Parathyroid adenoma (tissue), 2 donors: ENCODE measurements around the gene ZSCAN5B.
"Not testable (repeated sequence)": the region's sequence is repeated elsewhere in the genome, so short reads cannot be mapped to it uniquely, and the experiment has no call there.

Experiments
- H2AFZ ChIP-seq: fragments of 300-600 bp; sonication (generic); one replicate; pipeline ENCODE4 v1.7.0; 2017; ENCODE audit warnings: antibody characterized with exemption, mild to moderate bottlenecking
- H3K27ac ChIP-seq: fragments of 300-600 bp; sonication (generic); one replicate; pipeline ENCODE4 v1.7.0; 2017
- H3K27me3 ChIP-seq: fragments of 300-600 bp; sonication (generic); one replicate; pipeline ENCODE4 v1.7.0; 2017; ENCODE audit warnings: low read length; ENCODE audit not compliant: control insufficient read depth, insufficient read depth
- H3K36me3 ChIP-seq: fragments of 300-600 bp; sonication (generic); one replicate; pipeline ENCODE4 v1.7.0; 2017; ENCODE audit warnings: low read length; ENCODE audit not compliant: control insufficient read depth, insufficient read depth
- H3K4me1 ChIP-seq: fragments of 300-600 bp; sonication (generic); one replicate; pipeline ENCODE4 v1.7.0; 2017; ENCODE audit warnings: control low read depth
- H3K4me2 ChIP-seq: fragments of 300-600 bp; sonication (generic); one replicate; pipeline ENCODE4 v1.7.0; 2017; ENCODE audit warnings: low read length
- H3K4me3 ChIP-seq: fragments of 300-600 bp; sonication (generic); one replicate; pipeline ENCODE4 v1.7.0; 2017; ENCODE audit warnings: low read depth, low read length
- H3K79me2 ChIP-seq: fragments of 300-600 bp; sonication (generic); one replicate; pipeline ENCODE4 v1.7.0; 2017; ENCODE audit warnings: control low read depth
- H3K9ac ChIP-seq: fragments of 300-600 bp; sonication (generic); one replicate; pipeline ENCODE4 v1.7.0; 2017; ENCODE audit warnings: mild to moderate bottlenecking
- H3K9me3 ChIP-seq: fragments of 300-600 bp; sonication (generic); one replicate; pipeline ENCODE4 v1.7.0; 2017; ENCODE audit warnings: low read length; ENCODE audit not compliant: control insufficient read depth
- CTCF ChIP-seq: fragments of 300-600 bp; sonication (generic); IDR thresholded peaks from one replicate; pipeline ENCODE4 v1.7.0; 2017; ENCODE audit warnings: antibody characterized with exemption, mild to moderate bottlenecking
- donor health status: primary hyperparathyroidism.

ZSCAN5B gene

GRCh38 chr19:56149656-56150038, 47.9 kb downstream of the ZSCAN5B start:
- no peak overlapping the region for H3K4me2 ChIP-seq
- H3K9me3 ChIP-seq = no peaks in the 10 kb centered on the region
- H2AFZ ChIP-seq = no peak overlapping the region
- peaks cover 14% of the 10 kb centered on the region for H3K79me2 ChIP-seq
- no peak for TF ChIP-seq CTCF
- H3K9ac ChIP-seq = no peak overlapping the region
- H3K27me3 ChIP-seq = no peaks in the 10 kb centered on the region
- no peaks in the 10 kb centered on the region for H3K36me3 ChIP-seq
- H3K4me3 ChIP-seq = no peak overlapping the region
- no peaks in the 10 kb centered on the region for H3K4me1 ChIP-seq
- no peak overlapping the region for H3K27ac ChIP-seq

GRCh38 chr19:56148955-56149655, 48.5 kb downstream of the ZSCAN5B start:
- not testable (repeated sequence) for H3K36me3 ChIP-seq, H3K4me3 ChIP-seq, H3K9me3 ChIP-seq, H3K27me3 ChIP-seq, H3K27ac ChIP-seq, H3K9ac ChIP-seq, H2AFZ ChIP-seq, H3K4me2 ChIP-seq, H3K4me1 ChIP-seq
- peaks cover 14% of the 10 kb centered on the region for H3K79me2 ChIP-seq

DNA sequence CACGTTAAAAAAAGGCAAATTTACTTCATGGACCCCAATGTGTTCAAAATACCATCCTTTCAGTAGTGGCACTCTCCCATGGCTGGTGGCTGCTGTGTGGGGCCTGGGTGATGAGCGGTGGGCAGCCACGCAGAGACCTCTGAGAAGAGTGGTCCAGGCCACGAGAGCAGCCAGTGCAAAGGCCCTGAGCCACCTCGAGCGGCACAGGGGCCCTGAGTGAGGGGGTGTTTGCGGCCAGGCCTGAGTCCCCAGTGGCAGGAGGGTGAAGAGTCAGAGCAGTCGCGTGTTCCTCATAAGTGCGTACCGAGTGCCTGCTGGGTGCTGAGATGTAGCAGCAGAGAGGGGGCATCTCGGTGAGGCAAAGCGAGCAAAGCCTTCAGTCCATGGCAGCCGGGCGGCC, 49.5 kb downstream of the ZSCAN5B start:
- H3K27ac ChIP-seq = no peak overlapping the region
- no peaks in the 10 kb centered on the region for H3K36me3 ChIP-seq
- H3K79me2 ChIP-seq = peaks cover 14% of the 10 kb centered on the region
- H3K4me3 ChIP-seq = no peak overlapping the region
- H3K9ac ChIP-seq = no peak overlapping the region
- no peak overlapping the region for H3K4me2 ChIP-seq
- no peak overlapping the region for H2AFZ ChIP-seq
- H3K9me3 ChIP-seq = no peaks in the 10 kb centered on the region
- H3K27me3 ChIP-seq = no peaks in the 10 kb centered on the region
- no peak for TF ChIP-seq CTCF
- no peaks in the 10 kb centered on the region for H3K4me1 ChIP-seq

DNA sequence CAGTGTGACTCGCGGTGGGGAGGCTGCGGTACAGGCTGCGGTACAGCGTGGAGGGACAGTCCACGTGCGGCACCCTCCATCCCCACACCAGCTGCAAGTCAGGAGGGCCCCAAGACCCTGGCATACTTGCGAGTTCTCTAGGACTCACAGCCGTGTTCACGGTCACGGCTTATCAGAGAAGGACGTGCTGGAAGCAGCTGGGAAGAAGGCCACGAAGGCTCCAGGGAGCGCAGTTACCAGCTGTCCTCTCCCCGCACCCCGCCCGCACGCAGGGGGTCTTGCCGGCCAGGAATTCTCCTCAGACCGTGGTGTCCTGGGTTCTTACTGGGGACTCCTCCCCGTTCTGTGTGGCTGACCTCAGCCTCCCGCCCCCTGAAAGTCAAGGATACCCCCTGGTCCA, 50.3 kb downstream of the ZSCAN5B start:
- Histone ChIP-seq H3K9ac (no peak overlapping the region), H3K4me3 (no peak overlapping the region), H3K27ac (no peak overlapping the region), H3K4me1 (no peaks in the 10 kb centered on the region), H3K4me2 (no peak overlapping the region), H3K36me3 (no peaks in the 10 kb centered on the region), H2AFZ (no peak overlapping the region), H3K9me3 (no peaks in the 10 kb centered on the region), H3K27me3 (no peaks in the 10 kb centered on the region), H3K79me2 (peaks cover 14% of the 10 kb centered on the region)
- no peak for TF ChIP-seq CTCF

DNA sequence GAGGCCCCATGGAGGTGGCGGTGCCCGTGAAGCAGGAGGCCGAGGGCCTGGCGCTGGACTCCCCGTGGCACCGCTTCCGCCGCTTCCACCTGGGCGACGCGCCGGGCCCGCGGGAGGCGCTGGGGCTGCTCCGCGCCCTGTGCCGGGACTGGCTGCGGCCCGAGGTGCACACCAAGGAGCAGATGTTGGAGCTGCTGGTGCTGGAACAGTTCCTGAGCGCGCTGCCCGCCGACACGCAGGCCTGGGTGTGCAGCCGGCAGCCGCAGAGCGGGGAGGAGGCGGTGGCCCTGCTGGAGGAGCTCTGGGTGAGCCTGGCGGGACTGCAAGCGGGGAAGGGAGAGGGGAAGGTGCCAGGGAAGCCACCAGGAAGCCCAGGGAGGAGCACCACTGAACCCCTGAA, 50.7 kb downstream of the ZSCAN5B start:
- Histone ChIP-seq H3K79me2 (peaks cover 14% of the 10 kb centered on the region), H3K4me1 (no peaks in the 10 kb centered on the region), H3K4me2 (no peak overlapping the region), H3K36me3 (no peaks in the 10 kb centered on the region), H3K4me3 (no peak overlapping the region), H3K9ac (no peak overlapping the region), H2AFZ (no peak overlapping the region), H3K27ac (no peak overlapping the region), H3K9me3 (no peaks in the 10 kb centered on the region), H3K27me3 (no peaks in the 10 kb centered on the region)
- TF ChIP-seq CTCF = no peak
